Dermis blood vessel endothelial cell (primary cell): ENCODE measurements around the gene DPP3. TPM values are rescaled to one million over a fixed set of nuclear protein-coding genes. Genes with fewer than 3 reads are reported as not detected.
"Not testable (repeated sequence)": the region's sequence is repeated elsewhere in the genome, so short reads cannot be mapped to it uniquely, and the experiment has no call there.

Experiments
- DNase-seq: peaks from one replicate; pipeline ENCODE4 v3.0.0; 2010
- total RNA-seq: library from RNA; depleted of rRNA; stranded (reverse); fragments of >200 nt; gene quantifications from 2 replicates; pipeline ENCODE4 v1.2.3, GENCODE V29; 2014

DPP3 gene
- total RNA-seq: 50.5 and 71.7 TPM in 2 replicates

GRCh38 chr11:66480117-66480938, at the start of gene DPP3:
Gene DPP3, plus strand, starts transcription at chr11:66480434. Its CDS starts 1,767 bp downstream, at chr11:66482201.
- peak; percentile 98 for DNase-seq

GRCh38 chr11:66431287-66431686, 48.9 kb upstream of the DPP3 start:
- DNase-seq: not testable (repeated sequence)

- DNase-seq: not testable (repeated sequence)
Observed at GRCh38 chr11:66431871-66432329, 48.3 kb upstream of the DPP3 start.

- DNase-seq: no peak
Observed at GRCh38 chr11:66432597-66432996, 47.6 kb upstream of the DPP3 start.

GRCh38 chr11:66437979-66438503, 42.2 kb upstream of the DPP3 start:
- DNase-seq: no peak

- DNase-seq: peak; percentile 96
Observed at GRCh38 chr11:66438504-66439466, 41.4 kb upstream of the DPP3 start, which contains the start of gene MRPL11. Gene MRPL11, minus strand, starts transcription at chr11:66438848. Its CDS starts 94 bp downstream, at chr11:66438754.

GRCh38 chr11:66440101-66440939, 39.9 kb upstream of the DPP3 start:
- DNase-seq: not testable (repeated sequence)

- not testable (repeated sequence) for DNase-seq
Observed at GRCh38 chr11:66440940-66441282, 39.3 kb upstream of the DPP3 start.

GRCh38 chr11:66443602-66444001, 36.6 kb upstream of the DPP3 start:
- DNase-seq: no peak

- no peak for DNase-seq
Observed at GRCh38 chr11:66447012-66447411, 33.2 kb upstream of the DPP3 start.

GRCh38 chr11:66448523-66448922, 31.7 kb upstream of the DPP3 start:
- DNase-seq: no peak

- DNase-seq: no peak
Observed at GRCh38 chr11:66450560-66450959, 29.7 kb upstream of the DPP3 start.

GRCh38 chr11:66451663-66452062, 28.6 kb upstream of the DPP3 start:
- no peak for DNase-seq

- no peak for DNase-seq
Observed at GRCh38 chr11:66454247-66454646, 26.0 kb upstream of the DPP3 start.

GRCh38 chr11:66454828-66455227, 25.4 kb upstream of the DPP3 start:
- DNase-seq: no peak

- DNase-seq: no peak
Observed at GRCh38 chr11:66457826-66458225, 22.4 kb upstream of the DPP3 start.

- no peak for DNase-seq
Observed at GRCh38 chr11:66459138-66459778, 21.0 kb upstream of the DPP3 start.

GRCh38 chr11:66462010-66462409, 18.2 kb upstream of the DPP3 start:
- no peak for DNase-seq

- DNase-seq: no peak
Observed at GRCh38 chr11:66462911-66463310, 17.3 kb upstream of the DPP3 start.

GRCh38 chr11:66464116-66464515, 16.1 kb upstream of the DPP3 start:
- DNase-seq: not testable (repeated sequence)

- no peak for DNase-seq
Observed at GRCh38 chr11:66464916-66465315, 15.3 kb upstream of the DPP3 start.
